ENCODE measurements around the gene MAPK11.
A peak's percentile ranks its signal among the peaks of the same experiment; 100 is the strongest.

The MAPK11 gene

DNA sequence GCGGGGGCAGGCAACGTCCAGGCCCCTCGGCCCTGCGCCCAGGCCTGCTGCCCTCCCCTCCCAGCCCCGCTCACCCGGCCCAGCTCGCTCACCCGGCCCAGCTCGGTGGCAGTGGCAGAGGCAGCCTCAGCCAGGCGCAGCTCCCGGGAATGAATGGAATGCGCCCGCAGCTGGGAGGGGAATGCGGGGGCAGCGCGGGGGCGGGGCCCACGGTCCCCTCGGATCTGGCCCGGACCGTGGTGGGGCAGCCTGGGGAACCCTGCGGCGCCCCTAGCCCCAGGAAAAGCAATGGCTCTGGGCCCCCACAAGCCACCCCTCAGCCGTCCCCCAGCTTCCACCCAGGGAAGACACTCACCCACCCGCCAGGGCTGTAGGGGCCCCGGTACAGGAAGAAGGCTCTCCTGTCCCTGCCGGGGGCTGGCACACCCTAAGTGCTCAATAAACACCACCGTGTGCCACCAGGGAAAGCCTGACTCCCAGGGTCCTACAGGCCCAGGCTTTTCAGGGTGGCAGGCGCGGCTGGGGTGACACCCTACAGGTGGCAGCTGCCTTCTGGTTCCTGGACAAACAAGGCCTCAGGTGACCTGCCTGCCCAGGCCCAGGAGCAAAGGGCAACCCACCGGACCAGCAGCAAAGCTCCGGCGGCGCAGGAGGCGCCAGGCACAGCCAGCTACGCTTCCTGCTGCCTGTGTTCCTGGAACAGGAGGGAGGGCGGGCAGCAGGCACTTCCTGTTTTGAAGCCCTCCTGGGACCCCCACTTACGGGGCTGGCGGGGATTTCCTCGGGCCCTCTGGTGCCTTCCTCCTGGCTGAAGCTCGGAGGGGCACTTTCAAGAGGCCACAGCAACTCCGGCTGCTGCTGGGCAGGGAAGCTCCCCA lies 23.5 kb upstream of the MAPK11 start:
- DNase-seq (ENCODE audit: low spot score): peak; percentile 61

DNA sequence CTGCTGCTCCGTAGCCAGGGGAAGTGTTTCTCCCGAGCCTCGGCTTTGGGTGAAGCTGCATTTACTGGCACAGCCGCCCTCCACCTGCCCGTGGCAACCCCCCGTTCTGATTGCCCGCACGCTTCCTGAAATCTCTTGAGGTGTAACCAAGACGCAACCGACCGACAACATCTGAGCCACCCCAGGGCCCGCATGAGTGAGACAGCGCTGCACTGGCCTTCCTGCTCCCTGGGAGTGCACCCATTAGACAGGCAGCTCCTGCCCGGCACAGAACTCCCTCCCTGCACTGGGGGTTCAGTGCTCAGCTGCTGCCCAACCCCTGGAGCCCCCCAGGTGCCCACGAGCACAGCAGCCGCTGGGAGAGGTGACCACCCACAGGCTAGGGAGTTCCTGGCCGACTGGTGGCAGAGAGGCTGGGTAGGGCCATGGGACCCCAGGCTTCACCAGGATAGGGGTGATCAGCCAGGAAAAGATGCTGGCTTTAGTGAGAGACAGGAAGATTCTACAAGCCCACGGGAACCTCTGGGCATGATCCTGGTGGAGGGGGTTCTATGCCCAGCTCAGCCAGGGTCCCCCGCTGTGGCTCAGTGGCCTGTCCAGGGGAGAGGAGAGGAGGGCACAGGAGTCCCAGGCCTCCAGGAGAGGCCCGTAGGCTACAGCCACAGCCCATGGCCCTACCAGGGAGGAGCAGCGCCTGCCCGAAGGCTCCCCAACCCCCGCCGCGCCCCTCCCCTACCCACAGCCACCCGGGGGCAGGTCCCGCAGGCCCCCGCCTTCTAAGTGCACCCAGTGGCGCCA lies 22.7 kb upstream of the MAPK11 start:
- DNase-seq (ENCODE audit: low spot score): no peak

DNA sequence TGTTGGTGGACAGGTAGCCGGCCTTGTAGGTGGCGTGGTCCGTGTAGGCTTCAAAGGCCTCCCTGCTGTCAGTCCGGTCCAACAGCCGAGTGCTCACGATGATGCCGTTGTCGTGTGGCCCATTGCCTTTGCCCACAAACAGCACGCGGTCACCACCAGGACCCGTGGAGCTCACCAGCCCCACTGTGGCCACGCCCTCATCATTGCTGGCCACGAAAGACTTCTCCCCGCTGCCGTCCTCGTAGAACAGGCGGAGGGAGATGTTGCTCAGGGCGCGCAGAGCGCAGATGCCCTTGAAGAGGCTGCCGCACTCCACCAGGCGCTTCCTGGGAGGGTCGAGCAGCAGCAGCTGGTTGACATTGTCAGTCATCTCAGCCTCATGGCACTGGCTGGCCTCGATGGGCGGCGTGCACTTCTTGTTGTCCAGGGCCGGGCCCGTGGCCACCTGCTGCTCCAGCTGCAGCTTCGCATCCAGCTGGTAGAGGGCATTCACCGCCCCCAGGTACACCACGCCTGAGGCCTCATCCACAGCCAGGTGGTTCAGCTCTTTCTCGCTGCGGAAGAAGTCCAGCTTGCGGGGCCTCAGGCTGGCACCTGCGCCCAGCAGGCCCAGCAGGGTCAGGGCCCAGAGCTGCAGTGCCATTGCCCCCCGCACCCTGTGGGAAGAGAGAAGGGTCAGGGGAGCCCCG lies 19.9 kb upstream of the MAPK11 start:
- no peak for DNase-seq (ENCODE audit: low spot score)

DNA sequence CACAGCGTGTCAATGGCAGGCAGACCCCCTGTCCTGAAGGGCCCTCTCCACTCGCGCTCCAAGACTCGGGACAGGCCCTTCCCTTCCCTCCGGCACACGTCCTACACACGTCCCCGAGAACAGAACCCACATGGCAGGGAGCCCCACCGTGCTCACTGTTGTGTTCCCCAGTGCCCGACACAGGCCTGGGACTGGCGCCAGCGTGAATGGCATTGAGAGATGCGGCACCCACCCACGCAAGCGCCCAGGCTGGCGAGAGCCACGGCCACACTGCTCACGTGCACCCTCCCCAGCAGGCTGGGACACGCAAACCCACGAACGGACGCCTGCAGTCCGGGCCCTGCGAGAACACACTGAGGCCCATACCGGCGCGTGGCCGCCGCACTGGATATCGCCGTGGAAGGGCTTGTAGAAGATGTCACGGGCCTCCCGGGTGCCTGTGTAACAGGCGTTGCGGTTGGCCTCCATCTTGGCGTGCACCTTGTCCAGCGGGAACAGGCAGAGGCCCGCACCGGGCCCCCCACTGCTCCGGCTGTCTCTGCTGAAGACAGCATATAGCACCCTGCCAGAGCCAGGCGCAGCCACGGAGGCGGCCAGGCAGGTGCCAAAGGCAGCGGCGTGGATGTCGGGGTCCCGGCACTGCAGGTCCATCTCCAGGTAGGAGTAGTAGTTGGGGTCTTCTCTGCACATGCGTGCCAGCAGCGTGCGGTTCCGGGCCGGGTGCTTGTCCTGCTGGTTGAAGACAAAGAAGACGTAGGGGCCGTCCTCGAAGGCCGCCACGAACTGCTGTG lies 19.2 kb upstream of the MAPK11 start:
- no peak for DNase-seq (ENCODE audit: low spot score)

DNA sequence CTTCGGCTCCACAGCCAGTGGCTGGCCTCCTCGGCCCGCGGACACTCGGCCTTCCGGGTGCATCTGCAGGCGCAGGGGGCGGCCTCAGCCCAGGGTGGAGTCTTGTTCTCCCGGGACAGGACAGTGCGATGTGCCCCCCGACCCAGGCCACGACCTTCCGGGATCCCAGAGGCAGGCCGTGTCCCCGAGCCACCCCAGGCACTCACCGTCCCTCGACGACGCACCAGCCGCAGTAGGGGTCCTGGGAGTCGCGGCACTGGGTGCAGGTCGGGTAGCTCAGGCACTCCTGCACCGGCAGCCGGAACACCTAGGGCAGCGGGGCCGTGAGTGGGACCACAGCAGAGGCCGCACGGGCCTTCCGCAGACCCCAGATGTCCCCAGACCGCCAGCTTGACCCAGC lies 17.6 kb upstream of the MAPK11 start:
- DNase-seq (ENCODE audit: low spot score): no peak

DNA sequence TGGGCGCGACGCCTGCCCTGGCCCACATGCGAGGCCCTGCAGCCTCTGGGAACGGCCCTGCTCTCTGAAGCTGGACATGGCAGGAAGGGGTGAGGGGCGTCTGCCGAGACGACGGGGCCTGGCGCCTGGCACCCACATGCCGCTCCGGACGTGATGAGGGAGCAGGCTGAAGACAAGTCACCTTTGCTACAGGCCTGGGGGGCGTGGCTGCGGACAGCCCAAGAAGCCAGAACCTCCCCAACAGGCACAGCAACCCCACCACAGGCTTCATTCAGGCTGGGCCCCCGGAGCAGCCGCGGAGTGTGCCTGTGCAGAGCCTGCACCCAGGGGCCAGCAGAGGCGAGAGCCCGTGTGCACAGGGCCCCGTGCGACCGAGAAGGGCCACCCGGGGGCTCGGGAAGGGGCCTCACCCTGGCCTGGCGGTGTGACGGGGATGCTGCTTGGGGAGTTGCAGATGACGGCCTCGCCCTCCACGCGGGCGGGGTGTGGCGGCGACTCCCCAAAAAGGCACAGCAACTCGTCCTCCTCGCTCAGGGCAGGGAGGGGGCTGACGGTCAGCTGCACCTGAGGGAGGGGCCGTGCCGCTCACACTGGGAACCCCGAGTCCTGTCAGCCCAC lies 16.6 kb upstream of the MAPK11 start:
- no peak for DNase-seq (ENCODE audit: low spot score)

DNA sequence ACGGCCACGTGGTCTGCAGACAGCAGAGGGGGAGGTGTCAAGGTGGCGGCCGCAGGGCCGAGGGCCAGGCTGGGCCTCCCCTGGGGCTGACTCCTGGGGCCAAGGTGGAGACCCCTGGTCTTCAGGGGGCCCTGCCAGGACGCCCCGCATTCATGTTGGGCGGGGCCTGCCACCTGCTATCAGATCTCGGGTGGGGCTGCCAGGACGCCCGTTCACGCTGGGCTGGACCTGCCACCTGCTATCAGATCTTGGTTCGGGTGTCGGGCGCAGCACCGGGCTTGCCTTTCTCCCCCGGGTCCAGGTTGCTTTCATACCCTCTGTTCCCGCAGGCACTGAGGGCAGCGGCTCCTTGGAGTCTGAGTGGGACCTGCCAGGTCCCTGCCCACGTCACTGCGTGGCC lies 16.1 kb upstream of the MAPK11 start:
- DNase-seq (ENCODE audit: low spot score): no peak

DNA sequence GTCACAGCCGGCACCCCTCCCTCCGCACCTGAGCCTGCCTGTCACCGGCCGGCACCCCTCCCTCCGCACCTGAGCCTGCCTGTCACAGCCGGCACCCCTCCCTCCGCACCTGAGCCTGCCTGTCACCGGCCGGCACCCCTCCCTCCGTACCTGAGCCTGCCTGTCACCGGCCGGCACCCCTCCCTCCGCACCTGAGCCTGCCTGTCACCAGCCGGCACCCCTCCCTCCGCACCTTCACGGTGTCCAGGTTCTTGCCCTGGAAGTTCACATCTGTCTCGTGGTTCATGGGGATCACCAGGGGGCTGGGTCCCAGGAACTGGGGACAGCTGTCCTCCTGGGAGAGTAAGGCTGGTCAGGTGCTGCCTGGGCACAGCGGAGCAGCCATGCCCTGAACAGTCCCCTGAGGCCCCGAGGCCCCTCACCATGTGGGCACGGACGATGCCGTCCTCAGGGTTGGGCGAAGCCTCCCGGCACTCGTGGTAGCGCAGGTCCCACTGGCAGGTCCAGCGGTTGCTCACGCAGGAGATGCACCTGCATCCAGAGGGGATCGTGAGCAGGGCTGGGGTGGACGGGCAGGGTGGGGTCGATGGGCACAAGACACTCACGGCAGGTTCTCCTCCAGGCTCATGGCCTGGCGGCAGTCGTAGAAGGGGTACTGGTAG lies 15.5 kb upstream of the MAPK11 start:
- no peak for DNase-seq (ENCODE audit: low spot score)

DNA sequence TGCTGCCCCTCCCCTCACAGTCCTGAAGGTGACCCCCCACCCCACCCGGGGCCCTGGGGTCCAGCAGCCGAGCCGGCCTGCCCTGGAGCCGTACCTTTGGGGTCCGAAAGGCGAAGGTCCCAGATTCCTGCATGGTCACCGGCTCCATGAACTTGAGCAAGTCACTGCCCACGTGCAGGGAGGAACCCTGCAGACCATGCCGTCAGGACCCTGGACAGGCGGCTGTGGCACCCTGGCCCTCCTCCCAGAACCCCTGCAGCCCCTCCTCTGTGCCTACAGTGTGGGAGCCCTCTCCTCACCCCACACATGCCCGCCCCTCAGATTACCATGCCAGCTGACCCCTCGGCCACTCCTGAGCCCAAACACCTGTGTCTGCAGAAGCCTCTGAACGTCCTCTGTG lies 14.3 kb upstream of the MAPK11 start:
- no peak for DNase-seq (ENCODE audit: low spot score)

DNA sequence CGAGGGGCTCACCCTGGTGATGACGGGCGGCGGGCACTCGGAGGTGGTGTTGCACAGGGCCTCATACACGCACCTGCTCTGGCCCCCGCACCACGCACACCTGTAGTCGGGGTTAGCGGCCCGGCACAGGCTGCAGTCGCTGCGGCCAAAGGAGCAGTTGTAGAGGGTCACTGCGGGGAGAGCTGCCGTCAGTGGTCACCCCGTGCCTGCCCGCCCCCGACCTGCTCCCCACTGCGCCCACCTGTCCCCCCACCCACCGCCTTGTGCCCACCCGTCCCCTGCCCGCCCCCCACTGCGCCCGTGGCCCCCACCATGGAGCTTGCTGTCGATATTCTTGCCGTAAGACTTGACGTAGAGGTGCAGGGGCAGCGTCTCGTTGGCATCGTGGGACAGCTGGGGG lies 13.6 kb upstream of the MAPK11 start:
- no peak for DNase-seq (ENCODE audit: low spot score)

DNA sequence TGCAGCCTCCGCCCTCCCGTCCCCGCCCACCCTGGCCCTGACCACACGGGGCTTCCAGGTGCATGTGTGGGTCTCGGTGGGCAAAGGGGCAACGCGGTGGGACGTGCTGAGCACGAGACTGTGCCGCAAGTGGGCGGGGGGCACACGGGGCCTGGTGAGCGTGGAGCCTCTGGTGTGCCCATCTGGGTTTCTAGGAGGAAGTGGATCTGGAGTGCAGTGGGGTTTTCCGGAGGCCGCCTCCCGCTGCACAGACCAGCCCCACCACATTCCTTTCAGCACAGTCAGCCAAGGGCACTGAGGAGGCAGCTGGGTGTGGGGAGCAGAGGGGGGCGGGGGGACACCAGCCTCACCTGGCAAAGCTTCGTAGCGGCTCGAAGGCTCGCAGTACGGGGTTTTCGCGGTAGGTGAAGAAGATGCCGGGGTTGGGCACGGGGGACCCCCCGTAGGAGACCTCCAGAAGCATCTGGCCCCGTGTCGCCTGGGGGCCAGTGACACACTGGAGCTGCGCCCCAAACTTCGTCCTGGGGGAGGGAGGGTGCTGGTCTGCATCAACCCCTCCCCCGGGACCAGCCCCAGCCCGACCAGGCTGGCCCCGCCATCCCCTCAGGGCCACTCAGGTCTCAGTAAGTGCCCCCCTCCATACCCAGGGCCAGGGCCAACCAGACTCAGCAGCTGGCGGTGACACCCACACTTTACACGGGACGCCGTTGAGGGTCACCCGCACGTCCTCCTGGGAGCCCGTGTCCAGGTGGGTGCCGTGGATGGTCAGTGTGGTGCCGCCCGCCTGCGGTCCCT lies 12.4 kb upstream of the MAPK11 start:
- DNase-seq (ENCODE audit: low spot score): no peak

DNA sequence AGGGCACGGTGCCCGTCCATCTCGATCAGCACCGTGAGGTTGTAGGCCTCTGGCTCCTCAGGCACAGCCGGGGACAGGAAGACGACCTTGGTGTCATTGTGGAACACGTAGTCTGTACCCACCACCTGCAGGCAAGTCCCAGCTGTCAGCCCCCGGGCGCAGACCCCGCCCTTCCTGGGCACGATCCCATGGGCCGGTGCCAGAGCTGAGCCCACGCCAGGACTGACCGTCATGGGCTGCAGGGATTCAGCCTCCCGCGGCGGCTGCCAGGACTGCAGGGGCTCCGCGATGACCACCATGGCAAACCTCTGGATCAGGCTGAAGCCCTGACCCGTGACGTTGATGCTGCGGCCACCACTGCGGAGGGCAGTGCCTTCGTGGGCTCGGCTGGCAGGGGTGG lies 11.8 kb upstream of the MAPK11 start:
- DNase-seq (ENCODE audit: low spot score): no peak

DNA sequence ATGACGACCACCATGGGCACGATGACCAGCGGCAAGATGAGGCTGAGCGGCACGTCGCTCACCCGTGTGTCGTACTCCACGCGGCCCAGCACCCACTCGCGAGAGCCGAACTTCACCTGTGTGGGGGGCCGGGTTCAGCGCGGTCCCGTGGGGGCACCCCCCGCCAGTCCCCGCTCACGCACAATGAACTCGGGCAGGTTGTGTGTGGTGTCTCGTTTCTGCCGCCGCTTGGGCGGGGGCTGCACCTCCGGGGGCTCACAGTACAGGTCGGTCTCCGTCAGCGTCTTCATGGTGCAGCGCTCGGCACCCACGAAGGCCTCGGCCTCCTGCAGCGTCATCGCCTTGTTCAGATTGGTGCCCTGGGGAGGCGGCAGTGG lies 11.2 kb upstream of the MAPK11 start:
- DNase-seq (ENCODE audit: low spot score): no peak

DNA sequence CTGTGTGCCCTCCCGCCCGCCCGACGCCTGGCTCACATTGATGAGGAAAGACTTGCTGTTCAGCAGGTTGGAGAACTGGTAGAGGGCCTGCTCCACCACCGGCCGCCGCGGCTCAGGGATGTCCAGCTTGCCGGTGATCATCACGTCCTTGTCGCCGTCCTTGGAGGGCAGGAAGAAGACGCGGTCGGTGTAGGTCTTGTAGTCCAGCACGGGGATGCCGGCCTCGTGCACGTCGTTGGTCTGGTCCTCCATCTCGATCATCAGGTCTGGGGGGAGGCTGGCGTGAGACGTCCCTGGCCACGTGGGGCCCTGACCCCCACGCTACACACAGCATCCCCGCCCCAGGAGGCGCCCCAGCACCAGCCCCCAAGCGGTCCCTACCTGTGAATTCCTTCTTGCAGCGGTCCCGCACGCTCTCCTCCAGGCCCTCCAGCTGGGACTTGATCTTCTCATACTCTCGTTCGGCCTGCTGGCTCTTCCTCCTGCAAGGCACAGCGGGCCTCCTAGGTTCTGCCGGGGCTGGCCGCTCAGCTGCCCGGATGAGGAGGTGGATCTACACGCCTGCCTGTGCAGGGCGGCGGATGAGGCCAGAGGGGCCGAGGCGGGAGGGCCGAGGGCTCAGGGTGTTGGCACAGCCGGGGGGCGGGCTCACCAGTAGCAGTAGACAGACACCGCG lies 10.7 kb upstream of the MAPK11 start:
- DNase-seq (ENCODE audit: low spot score): no peak

DNA sequence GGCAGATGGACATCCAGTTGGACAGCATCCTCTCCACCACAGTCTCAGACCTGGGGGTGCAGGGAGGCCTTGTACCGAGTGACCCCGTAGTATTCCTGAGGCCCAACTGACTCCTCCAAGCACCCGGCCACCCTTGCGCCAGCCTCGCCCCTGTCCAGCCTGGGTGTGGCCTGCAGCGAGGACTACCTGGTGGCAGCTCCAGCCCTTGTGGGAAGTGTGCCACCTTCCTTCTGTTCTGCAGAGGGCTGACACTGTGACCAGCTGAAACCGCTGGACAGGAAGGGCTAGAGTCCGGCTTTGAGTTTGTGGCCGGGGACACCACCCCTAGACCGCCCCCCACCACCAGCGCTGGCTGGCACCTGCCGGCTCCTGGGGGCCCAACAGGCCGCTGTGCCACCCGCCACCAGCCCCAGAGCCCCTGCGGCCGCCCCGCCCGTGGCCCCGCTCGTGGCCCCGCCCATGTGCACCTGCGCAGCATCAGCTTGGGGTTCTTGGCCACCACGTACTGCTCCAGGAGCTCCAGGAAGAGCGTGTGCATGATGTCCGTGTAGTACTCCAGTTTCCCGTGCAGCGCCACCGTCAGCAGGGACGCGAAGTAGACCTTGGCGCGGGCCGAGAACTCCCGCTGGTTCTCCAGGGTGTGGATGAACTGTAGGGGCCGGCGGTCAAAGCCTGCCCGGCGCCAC lies 10.0 kb upstream of the MAPK11 start:
- DNase-seq (ENCODE audit: low spot score): no peak

DNA sequence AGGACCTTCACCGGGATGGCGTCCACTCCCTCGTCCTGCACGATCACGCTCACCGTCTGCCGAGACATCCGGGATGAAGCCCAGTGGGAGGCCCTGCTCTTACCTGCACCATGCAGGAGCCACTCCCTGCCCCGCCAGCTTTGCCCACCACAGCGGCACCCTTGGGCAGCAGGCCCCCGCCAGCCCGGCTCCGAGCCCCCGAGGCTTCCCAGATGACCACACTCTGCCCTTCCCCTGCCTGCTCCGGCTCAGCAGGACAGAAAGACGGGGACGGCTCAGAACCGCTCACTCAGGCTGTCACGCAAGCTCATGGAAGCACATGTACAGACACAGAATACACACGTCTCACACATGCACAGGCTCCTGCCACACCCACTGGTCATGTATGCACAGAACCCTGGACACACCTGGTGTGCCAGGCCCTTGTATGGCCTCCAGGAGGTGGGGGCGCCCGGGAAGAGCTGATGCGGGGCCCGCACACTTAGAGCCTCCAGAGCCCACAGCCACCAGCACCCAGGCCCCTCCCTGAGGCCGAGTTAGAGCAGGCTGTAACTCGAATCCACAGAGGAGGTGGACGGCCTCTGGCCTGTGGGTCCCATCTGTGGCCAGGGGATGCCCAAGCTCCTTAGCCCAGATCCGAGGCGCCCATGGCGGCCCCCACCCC lies 8.9 kb upstream of the MAPK11 start:
- no peak for DNase-seq (ENCODE audit: low spot score)

DNA sequence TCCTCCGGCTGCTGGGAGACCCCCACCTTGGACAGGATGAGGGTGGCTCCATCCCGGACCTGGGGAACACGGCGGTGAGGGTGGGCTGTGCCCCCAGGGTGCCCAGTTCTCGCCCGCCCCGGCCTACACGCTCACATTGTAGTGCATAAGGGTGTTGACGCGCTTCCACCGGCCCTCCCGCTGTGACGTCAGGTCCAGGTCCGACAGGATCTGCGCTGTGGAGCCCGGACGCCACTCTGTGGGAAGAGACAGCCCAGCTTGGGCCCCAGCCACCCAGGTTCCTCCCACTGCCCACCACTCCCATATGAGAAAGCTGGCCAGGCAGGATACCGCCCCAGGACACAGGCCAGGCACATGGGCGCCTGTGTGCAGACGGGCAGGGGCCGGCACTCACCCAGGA lies 8.3 kb upstream of the MAPK11 start:
- no peak for DNase-seq (ENCODE audit: low spot score)

DNA sequence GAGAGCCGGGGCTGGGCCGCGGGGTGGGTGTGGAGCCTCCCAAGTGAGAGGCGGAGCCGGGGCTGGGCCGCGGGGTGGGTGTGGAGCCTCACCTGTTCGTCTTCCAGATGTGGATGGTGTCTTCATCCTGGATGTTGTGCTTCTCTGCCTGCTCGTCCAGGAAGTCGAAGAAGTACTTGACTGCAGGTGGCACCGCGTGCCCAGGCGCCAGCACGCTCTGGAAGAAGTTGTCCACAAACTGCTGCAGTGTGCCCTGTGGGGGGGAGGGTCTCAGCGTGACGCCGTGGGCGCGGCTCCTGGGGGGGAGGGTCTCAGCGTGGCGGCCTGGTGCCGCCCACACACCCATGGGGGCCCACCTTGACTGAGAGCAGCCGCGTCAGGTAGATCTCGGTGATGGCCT lies 7.6 kb upstream of the MAPK11 start:
- DNase-seq (ENCODE audit: low spot score): no peak
